GM18508 (cell line): ENCODE results near the gene ADH7.
"Not testable (repeated sequence)": the region's sequence is repeated elsewhere in the genome, so short reads cannot be mapped to it uniquely, and the experiment has no call there.

Experiments used
- ATAC-seq: cut with Tn5 transposase; IDR thresholded peaks from one replicate; pipeline ENCODE4 v1.9.1; 2021; ENCODE audit warnings: moderate number of reproducible peaks; ENCODE audit not compliant: insufficient read depth, unreplicated experiment

The ADH7 gene

GRCh38 chr4:99430106-99430505 is 5.0 kb downstream of the ADH7 start:
- no peak for ATAC-seq

GRCh38 chr4:99417125-99417524 is 18.0 kb downstream of the ADH7 start:
- no peak for ATAC-seq

GRCh38 chr4:99415762-99416161 is 19.4 kb downstream of the ADH7 start:
- not testable (repeated sequence) for ATAC-seq

- ATAC-seq, result not testable (repeated sequence)
Measured at GRCh38 chr4:99414902-99415301, 20.2 kb downstream of the ADH7 start.

GRCh38 chr4:99414401-99414800 is 20.7 kb downstream of the ADH7 start:
- ATAC-seq, result no peak

- ATAC-seq, result no peak
Measured at GRCh38 chr4:99413140-99413539, 22.0 kb downstream of the ADH7 start.

GRCh38 chr4:99411041-99411440 is 24.1 kb downstream of the ADH7 start:
- ATAC-seq, result no peak

- ATAC-seq, result no peak
Measured at GRCh38 chr4:99410075-99410474, 25.1 kb downstream of the ADH7 start.

- ATAC-seq, result no peak
Measured at GRCh38 chr4:99408346-99408745, 26.8 kb downstream of the ADH7 start.

- no peak for ATAC-seq
Measured at GRCh38 chr4:99405433-99406115, 29.6 kb downstream of the ADH7 start.

- ATAC-seq, result peak; percentile 70
Measured at GRCh38 chr4:99404595-99405287, 30.4 kb downstream of the ADH7 start.

GRCh38 chr4:99403380-99404184 is 31.6 kb downstream of the ADH7 start:
- ATAC-seq, result peak; percentile 84

- no peak for ATAC-seq
Measured at GRCh38 chr4:99402765-99403164, 32.4 kb downstream of the ADH7 start.

GRCh38 chr4:99400831-99401230 is 34.3 kb downstream of the ADH7 start:
- ATAC-seq, result no peak

- ATAC-seq, result no peak
Measured at GRCh38 chr4:99399017-99399416, 36.1 kb downstream of the ADH7 start.

- ATAC-seq, result no peak
Measured at GRCh38 chr4:99395595-99396364, 39.4 kb downstream of the ADH7 start.

GRCh38 chr4:99394896-99395295 is 40.2 kb downstream of the ADH7 start:
- ATAC-seq, result no peak

- ATAC-seq, result no peak
Measured at GRCh38 chr4:99390055-99390454, 45.1 kb downstream of the ADH7 start.

GRCh38 chr4:99389606-99390005 is 45.5 kb downstream of the ADH7 start:
- ATAC-seq, result no peak

GRCh38 chr4:99383833-99384392 is 51.2 kb downstream of the ADH7 start:
- ATAC-seq, result no peak
